OCI-LY1 (cell line): ENCODE data around the gene SLC15A1.

Source experiments
- H2AFZ ChIP-seq: fragments of 200-600 bp; sonication (generic), shearing (Covaris generic); 2 replicates; pipeline ENCODE4 v1.6.0; 2014; ENCODE audit warnings: antibody characterized with exemption, mild to moderate bottlenecking, low read length
- H3F3A ChIP-seq: fragments of 200-600 bp; sonication (generic), shearing (Covaris generic); 2 replicates; pipeline ENCODE4 v1.6.0; 2014; ENCODE audit warnings: mild to moderate bottlenecking, antibody characterized with exemption, low read length, moderate library complexity; ENCODE audit not compliant: insufficient read depth
- H3K27ac ChIP-seq: fragments of 200-600 bp; sonication (generic); 2 replicates; pipeline ENCODE4 v1.5.1; 2014; ENCODE audit warnings: low read length, mixed run types, mild to moderate bottlenecking, low read depth; ENCODE audit not compliant: poor library complexity, severe bottlenecking
- H3K27me3 ChIP-seq: fragments of 200-600 bp; sonication (generic); 2 replicates; pipeline ENCODE4 v1.6.0; 2014; ENCODE audit warnings: antibody characterized with exemption, mild to moderate bottlenecking, low read length, moderate library complexity; ENCODE audit not compliant: insufficient read depth
- H3K36me3 ChIP-seq: fragments of 200-600 bp; sonication (generic); 2 replicates; pipeline ENCODE4 v1.6.1; 2014; ENCODE audit warnings: mild to moderate bottlenecking, antibody characterized with exemption, low read length, moderate library complexity, mixed read lengths; ENCODE audit not compliant: insufficient read depth
- H3K4me1 ChIP-seq: fragments of 200-600 bp; sonication (generic); 2 replicates; pipeline ENCODE4 v1.5.1; 2014; ENCODE audit warnings: mild to moderate bottlenecking, low read length, moderate library complexity; ENCODE audit not compliant: insufficient read depth, severe bottlenecking
- H3K4me2 ChIP-seq: fragments of 200-600 bp; sonication (generic), shearing (Covaris generic); 2 replicates; pipeline ENCODE4 v1.6.1; 2014; ENCODE audit warnings: low read length
- H3K4me3 ChIP-seq: fragments of 200-600 bp; sonication (generic); 2 replicates; pipeline ENCODE4 v1.5.1; 2014; ENCODE audit warnings: low read length, low read depth, mild to moderate bottlenecking, mixed read lengths; ENCODE audit not compliant: poor library complexity, severe bottlenecking
- H3K79me2 ChIP-seq: fragments of 200-600 bp; shearing (Covaris generic); 2 replicates; pipeline ENCODE4 v1.6.1; 2016; ENCODE audit warnings: mixed run types, low read length, mixed read lengths; ENCODE audit not compliant: insufficient read depth
- H3K9ac ChIP-seq: fragments of 200-600 bp; sonication (generic), shearing (Covaris generic); 2 replicates; pipeline ENCODE4 v1.6.1; 2014; ENCODE audit warnings: mild to moderate bottlenecking, low read length, mixed read lengths
- H3K9me2 ChIP-seq: fragments of 200-600 bp; sonication (generic), shearing (Covaris generic); 2 replicates; pipeline ENCODE4 v1.6.1; 2014; ENCODE audit warnings: low read depth, mild to moderate bottlenecking, low read length, mixed read lengths
- H3K9me3 ChIP-seq: fragments of 200-600 bp; shearing (Covaris generic); 2 replicates; pipeline ENCODE4 v1.6.1; 2014; ENCODE audit warnings: low read length, mixed read lengths
- H4K20me1 ChIP-seq: fragments of 200-600 bp; sonication (generic), shearing (Covaris generic); 2 replicates; pipeline ENCODE4 v1.6.0; 2016; ENCODE audit warnings: mild to moderate bottlenecking, low read length; ENCODE audit not compliant: insufficient read depth
- CTCF ChIP-seq: fragments of 200-600 bp; sonication (generic), shearing (Covaris generic); IDR thresholded peaks from 2 replicates; pipeline ENCODE4 v1.5.1; 2017; ENCODE audit warnings: mild to moderate bottlenecking, antibody characterized with exemption, low read length, moderate library complexity, mixed read lengths
- EZH2 ChIP-seq: fragments of 200-600 bp; sonication (generic), shearing (Covaris generic); IDR thresholded peaks from 2 replicates; pipeline ENCODE4 v1.8.0; 2017; ENCODE audit warnings: borderline replicate concordance, mixed run types, mild to moderate bottlenecking, antibody characterized with exemption, low read length, moderate library complexity, mixed read lengths

Gene SLC15A1

GRCh38 chr13:98648686-98649085 is 103.8 kb downstream of the SLC15A1 start:
- Histone ChIP-seq H3K4me3 (no peak overlapping the region), H3K27ac (no peak overlapping the region), H3K9me2 (no peaks in the 10 kb centered on the region), H3K9me3 (no peaks in the 10 kb centered on the region), H3F3A (no peaks in the 10 kb centered on the region), H3K9ac (no peak overlapping the region), H3K36me3 (no peaks in the 10 kb centered on the region), H2AFZ (no peak overlapping the region), H3K79me2 (no peaks in the 10 kb centered on the region), H3K4me2 (no peak overlapping the region), H4K20me1 (no peaks in the 10 kb centered on the region), H3K4me1 (no peaks in the 10 kb centered on the region), H3K27me3 (no peaks in the 10 kb centered on the region)
- TF ChIP-seq CTCF (no peak), EZH2 (no peak)

GRCh38 chr13:98648141-98648540 is 104.3 kb downstream of the SLC15A1 start:
- no peaks in the 10 kb centered on the region for H4K20me1 ChIP-seq
- H3K4me2 ChIP-seq, result no peak overlapping the region
- H3K9me3 ChIP-seq, result no peaks in the 10 kb centered on the region
- no peaks in the 10 kb centered on the region for H3K27me3 ChIP-seq
- H3K79me2 ChIP-seq, result no peaks in the 10 kb centered on the region
- TF ChIP-seq EZH2, result no peak
- no peak for TF ChIP-seq CTCF
- no peak overlapping the region for H3K27ac ChIP-seq
- no peaks in the 10 kb centered on the region for H3F3A ChIP-seq
- no peaks in the 10 kb centered on the region for H3K36me3 ChIP-seq
- H3K4me3 ChIP-seq, result no peak overlapping the region
- no peak overlapping the region for H3K9ac ChIP-seq
- H3K9me2 ChIP-seq, result no peaks in the 10 kb centered on the region
- no peak overlapping the region for H2AFZ ChIP-seq
- H3K4me1 ChIP-seq, result no peaks in the 10 kb centered on the region

DNA sequence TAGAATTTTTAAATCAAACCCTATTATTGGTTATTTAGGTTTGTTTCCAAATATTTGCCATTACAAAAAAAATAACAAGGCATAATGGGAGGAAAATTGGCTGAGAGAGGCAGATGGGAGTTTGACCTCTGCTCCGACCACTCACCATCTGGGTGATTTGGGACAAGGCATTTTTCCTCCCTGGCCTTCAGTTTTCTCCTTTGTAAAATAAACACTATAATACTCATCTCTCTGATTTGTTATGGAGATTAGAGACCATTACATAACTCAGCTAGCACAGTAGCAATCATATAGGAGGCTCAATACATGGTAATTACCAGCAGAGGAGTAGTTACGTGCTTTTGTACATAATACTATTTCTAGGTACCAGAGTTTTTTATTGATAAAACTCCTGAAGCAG is 105.4 kb downstream of the SLC15A1 start:
- Histone ChIP-seq H3K4me1 (no peaks in the 10 kb centered on the region), H3K9ac (no peak overlapping the region), H3K27ac (no peak overlapping the region), H3K9me3 (no peaks in the 10 kb centered on the region), H3K4me3 (no peak overlapping the region), H3F3A (no peaks in the 10 kb centered on the region), H3K4me2 (no peak overlapping the region), H3K27me3 (no peaks in the 10 kb centered on the region), H2AFZ (no peak overlapping the region), H3K9me2 (no peaks in the 10 kb centered on the region), H4K20me1 (no peaks in the 10 kb centered on the region), H3K36me3 (no peaks in the 10 kb centered on the region), H3K79me2 (no peaks in the 10 kb centered on the region)
- TF ChIP-seq CTCF, result no peak
